ENCODE results near the gene CYB5R2.

Gene CYB5R2

GRCh38 chr11:7638710-7639642 lies 34.3 kb downstream of the CYB5R2 start:
- no peak for DNase-seq (ENCODE audit: low read depth in 2 of 2)

GRCh38 chr11:7637447-7638157 lies 35.7 kb downstream of the CYB5R2 start:
- peak; percentile 44 to 52 for DNase-seq (ENCODE audit: low read depth in 2 of 2)

GRCh38 chr11:7636350-7636749 lies 37.0 kb downstream of the CYB5R2 start:
- no peak for DNase-seq (ENCODE audit: low read depth in 2 of 2)

- DNase-seq (ENCODE audit: low read depth in 2 of 2), result no peak
Measured at GRCh38 chr11:7635708-7636107, 37.6 kb downstream of the CYB5R2 start.

GRCh38 chr11:7635137-7635536 lies 38.2 kb downstream of the CYB5R2 start:
- no peak for DNase-seq (ENCODE audit: low read depth in 2 of 2)

GRCh38 chr11:7632211-7632610 lies 41.1 kb downstream of the CYB5R2 start:
- no peak for DNase-seq (ENCODE audit: low read depth in 2 of 2)

- no peak for DNase-seq (ENCODE audit: low read depth in 2 of 2)
Measured at GRCh38 chr11:7630002-7630401, 43.3 kb downstream of the CYB5R2 start.

GRCh38 chr11:7628660-7629059 lies 44.6 kb downstream of the CYB5R2 start:
- no peak for DNase-seq (ENCODE audit: low read depth in 2 of 2)

GRCh38 chr11:7622721-7623120 lies 50.6 kb downstream of the CYB5R2 start:
- no peak for DNase-seq (ENCODE audit: low read depth in 2 of 2)

GRCh38 chr11:7621554-7621953 lies 51.7 kb downstream of the CYB5R2 start:
- DNase-seq (ENCODE audit: low read depth in 2 of 2), result no peak

- no peak for DNase-seq (ENCODE audit: low read depth in 2 of 2)
Measured at GRCh38 chr11:7621090-7621489, 52.2 kb downstream of the CYB5R2 start.

- no peak for DNase-seq (ENCODE audit: low read depth in 2 of 2)
Measured at GRCh38 chr11:7619322-7619721, 54.0 kb downstream of the CYB5R2 start.

GRCh38 chr11:7617032-7617431 lies 56.3 kb downstream of the CYB5R2 start:
- no peak for DNase-seq (ENCODE audit: low read depth in 2 of 2)

Measured in fibroblast of skin of left quadriceps (primary cell).